Activated CD4-positive, alpha-beta T cell treated with anti-CD3 and anti-CD28 coated beads, Interleukin-2, amount 10 ng/mL, durations not matched to agents 24 days and 14 days (primary cell): ENCODE results near the gene FXYD1. TPM values are rescaled to one million over a fixed set of nuclear protein-coding genes. Genes with fewer than 3 reads are reported as not detected.
A peak's percentile ranks its signal among the peaks of the same experiment; 100 is the strongest.

Experiments used
- DNase-seq: peaks from one replicate; pipeline ENCODE4 v3.0.0; 2022
- H3K27ac Mint-ChIP-seq: one replicate; pipeline ENCODE4 v1.8.0; 2022; ENCODE audit warnings: mild to moderate bottlenecking, mixed read lengths
- H3K27me3 Mint-ChIP-seq: one replicate; pipeline ENCODE4 v1.8.0; 2022; ENCODE audit warnings: mixed read lengths
- H3K36me3 Mint-ChIP-seq: one replicate; pipeline ENCODE4 v1.8.0; 2022; ENCODE audit warnings: low read depth, mild to moderate bottlenecking, mixed read lengths
- H3K4me1 Mint-ChIP-seq: one replicate; pipeline ENCODE4 v1.8.0; 2021; ENCODE audit warnings: mixed read lengths
- H3K4me3 Mint-ChIP-seq: one replicate; pipeline ENCODE4 v1.8.0; 2022; ENCODE audit warnings: mild to moderate bottlenecking, moderate library complexity, mixed read lengths
- H3K9me3 Mint-ChIP-seq: one replicate; pipeline ENCODE4 v1.8.0; 2021; ENCODE audit warnings: mixed read lengths
- intact Hi-C: fragments of 100-400 bp; cut with micrococcal nuclease; formaldehyde crosslinking; loops from one replicate; pipeline ENCODE4 v1.15.1; 2023
- total RNA-seq: library from RNA; stranded (reverse); gene quantifications from 2 replicates; pipeline ENCODE4 v1.2.3, GENCODE V29; 2022

The FXYD1 gene
- total RNA-seq, 1 donor from 2014 or later: 0.79 TPM

DNA sequence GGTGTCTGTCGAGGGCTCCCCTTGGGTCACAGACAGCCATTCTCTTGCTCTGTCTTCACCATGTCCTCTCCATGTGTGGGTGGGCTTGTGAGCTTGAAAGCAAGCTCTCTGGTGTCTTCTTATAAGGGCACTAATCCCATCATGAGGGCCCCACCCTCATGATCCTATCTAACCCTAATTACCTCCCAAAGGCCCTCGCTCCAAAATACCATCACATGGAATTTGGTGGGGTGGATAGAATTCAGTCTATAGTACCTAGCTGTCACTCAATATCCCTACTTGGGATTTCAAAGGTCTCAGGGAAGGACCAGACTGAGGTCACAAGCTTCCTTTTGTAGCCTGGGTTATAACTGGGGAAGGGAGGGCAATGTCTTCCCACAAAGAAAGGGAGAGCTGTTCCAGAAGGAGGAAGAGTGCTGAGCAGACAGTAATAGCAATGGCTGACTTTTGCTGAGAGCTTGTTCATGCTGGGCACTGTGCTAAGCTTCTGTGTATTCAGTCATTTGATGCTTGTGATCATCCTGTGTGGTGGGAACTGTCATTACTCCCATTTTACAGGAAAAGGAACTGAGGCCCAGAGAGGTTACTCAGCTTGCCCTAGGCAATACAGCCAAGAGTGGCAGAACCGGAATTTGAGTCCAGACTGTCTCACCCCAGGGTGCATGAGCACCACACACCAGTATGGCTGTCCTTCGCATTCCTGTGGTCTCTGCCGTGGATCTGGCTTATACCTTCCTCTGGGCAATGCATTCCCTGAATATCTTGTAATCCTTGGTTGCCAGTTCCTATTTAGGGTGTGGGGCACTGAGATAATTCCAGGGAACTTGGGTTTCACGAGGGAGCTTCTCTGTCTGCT lies 24.1 kb downstream of the FXYD1 start:
- H3K27ac Mint-ChIP-seq: no peak overlapping the region

DNA sequence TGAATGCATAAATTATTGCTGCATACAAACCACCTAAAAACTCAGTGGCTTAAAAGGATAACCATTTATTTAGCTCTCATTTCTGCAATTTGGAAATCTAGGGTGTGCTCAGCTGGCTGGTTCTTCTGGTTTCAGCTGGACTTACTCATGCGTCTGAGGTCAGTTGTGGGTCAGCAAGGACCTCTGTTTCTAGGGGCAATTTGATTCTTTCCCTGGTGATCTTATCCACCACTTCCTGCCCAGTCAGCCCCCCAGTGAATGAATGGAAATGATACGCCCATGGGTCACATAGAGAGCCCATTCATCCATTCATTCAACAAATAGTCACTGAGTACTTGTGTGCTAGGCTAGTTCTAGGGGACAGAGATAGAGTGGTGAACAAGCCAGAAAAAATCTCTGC lies 25.8 kb downstream of the FXYD1 start:
- no peaks in the 10 kb centered on the region for H3K27me3 Mint-ChIP-seq

More for the DNA sequence above, 24.1 kb downstream of the FXYD1 start:
- no peak overlapping the region for H3K4me3 Mint-ChIP-seq
- no peak for DNase-seq
- intact Hi-C loops: no loop called here
- H3K4me1 Mint-ChIP-seq: peaks cover 36% of the 10 kb centered on the region
- peaks cover 99% of the 10 kb centered on the region for H3K36me3 Mint-ChIP-seq
- no peaks in the 10 kb centered on the region for H3K27me3 Mint-ChIP-seq
- peaks cover 37% of the 10 kb centered on the region for H3K9me3 Mint-ChIP-seq

DNA sequence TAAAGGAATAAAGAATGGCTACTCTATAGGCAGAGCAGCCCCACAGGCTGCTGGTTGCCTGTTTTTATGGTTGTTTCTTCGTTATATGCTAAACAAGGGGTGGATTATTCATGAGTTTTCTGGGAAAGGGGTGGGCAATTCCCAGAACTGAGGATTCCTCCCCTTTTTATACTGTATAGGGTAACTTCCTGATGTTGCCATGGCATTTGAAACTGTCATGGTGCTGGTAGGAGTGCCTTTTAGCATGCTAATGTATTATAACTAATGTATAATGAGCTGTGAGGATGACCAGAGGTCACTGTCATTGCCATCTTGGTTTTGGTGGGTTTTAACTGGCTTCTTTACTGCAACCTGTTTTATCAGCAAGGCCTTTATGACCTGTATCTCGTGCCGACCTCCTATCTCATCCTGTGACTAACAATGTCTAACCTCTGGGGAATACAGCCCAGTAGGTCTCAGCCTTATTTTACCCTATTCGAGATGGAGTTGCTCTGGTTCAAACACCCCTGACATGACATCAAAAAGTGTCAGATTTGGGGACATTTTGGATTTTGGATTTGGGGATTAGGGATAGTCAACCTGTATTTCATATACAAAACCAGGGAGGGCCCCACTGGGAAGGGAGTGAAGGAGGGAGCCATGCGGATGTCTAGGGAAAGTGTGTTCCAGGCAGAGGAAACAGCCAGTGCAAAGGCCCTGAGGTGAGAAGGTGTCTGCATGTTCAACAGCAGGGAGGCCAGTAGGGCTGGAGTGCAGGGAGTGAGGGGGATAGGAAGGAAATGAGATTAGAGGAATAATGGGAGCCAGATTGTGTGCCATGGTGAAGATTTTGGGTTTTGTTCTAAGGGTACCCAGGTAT lies 26.8 kb downstream of the FXYD1 start:
- intact Hi-C loops: no loop called here

More for the DNA sequence above, 25.8 kb downstream of the FXYD1 start:
- Mint-ChIP-seq H3K4me1 (peaks cover 30% of the 10 kb centered on the region), H3K27ac (no peak overlapping the region), H3K4me3 (no peak overlapping the region), H3K36me3 (peaks cover 94% of the 10 kb centered on the region), H3K9me3 (peaks cover 37% of the 10 kb centered on the region)
- DNase-seq: no peak
- intact Hi-C loops: no loop called here

DNA sequence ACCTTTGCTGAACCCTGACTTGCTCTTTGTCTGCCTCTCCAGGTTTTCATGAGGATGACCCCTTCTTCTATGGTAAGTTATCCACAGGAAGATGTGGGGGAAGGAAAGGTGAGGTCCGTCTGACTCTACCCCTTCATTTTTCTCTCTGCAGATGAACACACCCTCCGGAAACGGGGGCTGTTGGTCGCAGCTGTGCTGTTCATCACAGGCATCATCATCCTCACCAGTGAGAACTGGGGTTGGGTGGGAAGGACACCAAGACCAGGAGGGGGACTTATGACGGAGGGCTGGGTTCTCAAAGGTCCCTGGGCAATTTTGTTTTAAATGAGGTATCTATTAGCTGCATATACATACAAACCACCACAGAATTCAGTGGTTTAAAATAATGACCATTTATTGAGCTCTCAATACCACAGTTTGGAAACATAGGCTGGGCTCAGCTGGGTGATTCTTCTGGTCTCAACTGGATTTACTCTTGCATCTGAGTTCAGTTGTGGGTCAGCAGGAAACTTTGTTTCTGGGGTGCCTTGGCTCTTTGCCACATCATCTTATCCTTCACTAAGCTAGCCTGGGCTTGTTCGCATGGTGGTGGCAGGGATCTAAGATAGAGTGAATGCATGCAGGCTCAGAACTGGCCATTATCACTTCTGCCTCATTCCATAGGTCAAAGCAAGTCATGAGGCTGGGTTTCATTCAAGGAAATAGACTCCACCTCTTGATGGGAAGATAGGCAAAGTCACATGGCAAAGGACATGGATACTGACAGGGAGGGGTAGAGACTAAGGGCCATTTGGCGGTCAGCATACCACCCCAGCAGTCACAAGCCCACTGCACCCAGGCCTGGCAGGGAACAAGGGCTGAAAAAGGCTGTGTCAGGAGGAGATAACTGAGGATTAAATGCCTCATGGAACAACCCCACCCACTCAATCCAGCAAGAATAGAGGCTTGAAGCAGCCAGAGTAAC lies 27.8 kb downstream of the FXYD1 start:
- Mint-ChIP-seq H3K36me3 (peaks cover 90% of the 10 kb centered on the region), H3K9me3 (peaks cover 30% of the 10 kb centered on the region), H3K27me3 (no peaks in the 10 kb centered on the region), H3K4me1 (peaks cover 32% of the 10 kb centered on the region), H3K4me3 (peak overlapping the region; percentile 32), H3K27ac (peak overlapping the region; percentile 84)
- DNase-seq: no peak
- intact Hi-C loops: no loop called here

More for the DNA sequence above, 26.8 kb downstream of the FXYD1 start:
- H3K4me1 Mint-ChIP-seq: peaks cover 31% of the 10 kb centered on the region
- no peak for DNase-seq
- no peak overlapping the region for H3K4me3 Mint-ChIP-seq
- H3K27ac Mint-ChIP-seq: no peak overlapping the region
- H3K36me3 Mint-ChIP-seq: peaks cover 93% of the 10 kb centered on the region
- H3K9me3 Mint-ChIP-seq: peaks cover 36% of the 10 kb centered on the region
- no peaks in the 10 kb centered on the region for H3K27me3 Mint-ChIP-seq

DNA sequence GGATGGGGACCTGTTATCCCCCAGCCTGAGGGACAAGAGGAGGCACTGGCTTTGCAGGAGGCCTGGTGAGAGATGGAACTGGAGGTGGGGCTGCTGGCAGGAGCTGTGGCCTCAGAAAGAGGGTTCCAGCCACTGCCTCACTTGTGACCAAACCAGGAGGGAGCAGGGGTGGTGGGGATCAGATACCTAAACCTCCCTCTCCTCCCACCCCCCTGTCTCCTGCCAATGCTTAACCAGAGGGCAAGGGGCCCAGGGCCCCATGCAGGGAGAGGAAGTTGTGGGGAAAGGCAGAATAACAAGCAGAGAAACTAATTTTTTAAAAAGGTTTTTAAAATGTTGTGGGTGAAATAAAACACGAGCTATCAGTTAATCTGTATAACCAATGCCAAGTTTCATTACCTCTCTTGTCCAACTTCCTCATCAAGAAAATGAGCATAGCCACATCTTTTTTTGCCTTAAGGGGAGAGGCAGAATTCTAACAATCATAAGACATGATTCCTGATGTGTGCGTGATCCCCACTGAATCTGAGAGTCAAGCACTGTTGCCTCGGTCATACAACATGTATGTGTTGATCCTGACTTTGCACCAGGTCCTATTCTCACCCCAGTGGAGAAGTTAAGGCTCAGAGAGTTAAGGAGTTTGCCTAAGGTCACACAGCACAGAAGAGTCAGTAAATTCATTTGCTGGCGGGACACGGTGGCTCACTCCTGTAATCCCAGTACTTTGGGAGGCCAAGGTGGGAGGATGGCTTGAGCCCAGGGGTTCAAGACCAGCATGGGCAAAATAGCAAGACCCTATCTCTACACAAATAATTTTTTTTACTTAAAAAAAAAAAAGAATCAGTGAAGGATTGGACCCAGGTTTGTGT lies 28.9 kb downstream of the FXYD1 start:
- peak overlapping the region; percentile 84 for H3K27ac Mint-ChIP-seq
- peaks cover 88% of the 10 kb centered on the region for H3K36me3 Mint-ChIP-seq
- DNase-seq: no peak
- H3K4me1 Mint-ChIP-seq: peaks cover 34% of the 10 kb centered on the region
- intact Hi-C loops: no loop called here
- H3K27me3 Mint-ChIP-seq: no peaks in the 10 kb centered on the region
- peak overlapping the region; percentile 32 for H3K4me3 Mint-ChIP-seq
- peaks cover 22% of the 10 kb centered on the region for H3K9me3 Mint-ChIP-seq

DNA sequence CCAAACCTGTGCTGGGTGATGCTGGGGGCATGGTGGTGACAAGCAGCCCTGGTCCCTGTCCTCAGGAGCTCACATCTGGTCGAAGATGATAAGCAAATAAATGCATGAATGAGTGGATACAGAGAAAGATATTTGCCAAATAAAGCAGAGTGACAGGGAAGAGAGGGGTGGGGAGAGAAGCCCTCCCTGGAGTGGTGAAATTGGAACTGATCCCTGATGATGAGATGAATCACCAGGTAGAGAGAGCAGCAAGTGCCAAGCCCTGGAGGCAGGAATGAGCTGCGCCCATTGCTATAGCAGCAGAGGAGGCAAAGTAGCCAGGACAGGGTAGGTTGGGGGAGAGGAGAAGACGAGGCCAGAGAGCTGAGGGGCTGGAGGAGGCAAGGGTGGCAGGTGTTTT lies 29.6 kb downstream of the FXYD1 start:
- Mint-ChIP-seq H3K4me3 (no peak overlapping the region), H3K27ac (peak overlapping the region; percentile 40), H3K27me3 (no peaks in the 10 kb centered on the region), H3K9me3 (peaks cover 19% of the 10 kb centered on the region), H3K36me3 (peaks cover 88% of the 10 kb centered on the region), H3K4me1 (peaks cover 34% of the 10 kb centered on the region)
- intact Hi-C loops: no loop called here
- no peak for DNase-seq

DNA sequence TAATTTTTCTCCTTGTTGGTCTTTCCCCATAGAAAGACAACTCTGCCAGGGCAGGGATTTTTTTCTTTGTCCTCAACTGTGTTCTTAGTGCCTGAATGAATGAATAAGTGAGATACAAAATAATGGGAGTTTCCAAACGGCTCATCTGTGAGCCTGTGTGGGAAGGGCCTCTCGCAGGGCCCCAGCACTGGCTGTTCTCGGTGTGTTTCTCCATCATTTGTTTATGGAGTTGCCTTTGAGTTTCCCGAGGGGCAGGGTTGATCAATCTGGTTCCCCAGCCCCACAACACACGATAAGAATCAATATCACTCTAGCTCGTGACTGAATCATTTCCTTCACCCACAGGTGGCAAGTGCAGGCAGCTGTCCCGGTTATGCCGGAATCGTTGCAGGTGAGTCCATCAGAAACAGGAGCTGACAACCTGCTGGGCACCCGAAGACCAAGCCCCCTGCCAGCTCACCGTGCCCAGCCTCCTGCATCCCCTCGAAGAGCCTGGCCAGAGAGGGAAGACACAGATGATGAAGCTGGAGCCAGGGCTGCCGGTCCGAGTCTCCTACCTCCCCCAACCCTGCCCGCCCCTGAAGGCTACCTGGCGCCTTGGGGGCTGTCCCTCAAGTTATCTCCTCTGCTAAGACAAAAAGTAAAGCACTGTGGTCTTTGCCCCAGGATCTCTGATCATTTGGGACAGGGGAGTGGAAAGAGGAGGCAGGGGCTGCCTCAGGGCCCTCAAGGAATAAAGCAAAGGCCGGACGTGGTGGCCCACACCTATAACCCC lies 30.8 kb downstream of the FXYD1 start:
- Mint-ChIP-seq H3K9me3 (peaks cover 12% of the 10 kb centered on the region), H3K36me3 (peaks cover 81% of the 10 kb centered on the region), H3K27ac (peak overlapping the region; percentile 81), H3K27me3 (no peaks in the 10 kb centered on the region), H3K4me1 (peaks cover 34% of the 10 kb centered on the region), H3K4me3 (no peak overlapping the region)
- intact Hi-C loops: no loop called here
- no peak for DNase-seq

DNA sequence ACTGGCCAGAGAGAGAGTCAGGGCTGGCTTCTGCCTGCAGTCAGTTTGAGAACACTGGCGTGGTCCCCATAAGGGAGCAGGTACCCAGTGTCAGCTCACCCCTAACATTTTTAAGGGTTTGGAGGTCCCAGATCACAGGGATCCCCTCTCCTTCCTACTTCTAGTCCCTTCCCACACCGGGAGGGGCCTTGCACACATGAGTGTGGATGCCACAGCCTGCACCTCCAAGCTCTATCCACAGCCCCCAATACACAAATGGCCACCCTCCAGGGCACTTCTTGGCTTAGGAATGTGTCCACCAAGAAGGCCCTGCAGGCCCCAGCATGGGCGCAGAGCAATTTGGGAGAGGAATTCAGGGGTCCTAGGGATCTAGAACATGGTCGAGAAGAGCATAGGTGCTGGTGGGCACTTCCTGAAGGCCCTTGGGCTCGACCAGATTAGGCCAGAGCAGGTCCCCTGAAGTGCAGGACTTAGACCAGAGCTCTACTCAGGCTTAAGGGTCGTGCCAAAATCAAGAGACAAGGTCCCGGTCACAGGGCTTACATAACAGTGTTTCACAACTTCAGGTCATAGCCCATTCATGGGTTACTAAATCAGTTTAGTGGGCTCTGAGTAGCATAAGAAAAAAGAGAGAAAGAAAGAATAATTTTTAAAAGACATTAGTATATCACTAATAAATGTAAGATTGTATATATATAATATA lies 31.9 kb downstream of the FXYD1 start:
- intact Hi-C loops: no loop called here
- peaks cover 7% of the 10 kb centered on the region for H3K9me3 Mint-ChIP-seq

DNA sequence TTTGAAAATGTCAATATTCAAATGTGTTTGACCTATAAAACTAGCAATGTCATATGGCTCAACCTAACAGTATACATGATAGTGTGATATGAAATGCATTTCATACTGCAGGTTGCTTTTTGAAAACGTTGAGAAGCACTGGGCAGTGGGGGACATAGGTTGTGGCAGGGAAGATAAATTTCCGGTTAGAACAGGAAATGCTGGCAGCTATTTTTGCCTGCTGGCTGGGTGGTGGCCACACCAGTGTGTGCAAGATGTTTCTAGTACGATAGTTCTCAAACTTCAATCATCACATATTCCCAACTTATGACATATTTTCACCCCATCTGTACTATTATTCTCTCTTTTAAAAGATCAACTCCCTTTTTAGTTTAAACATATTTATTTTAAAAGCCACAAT lies 33.1 kb downstream of the FXYD1 start:
- H3K4me1 Mint-ChIP-seq: peaks cover 28% of the 10 kb centered on the region
- H3K4me3 Mint-ChIP-seq: no peak overlapping the region
- no peaks in the 10 kb centered on the region for H3K27me3 Mint-ChIP-seq
- peak overlapping the region; percentile 65 for H3K27ac Mint-ChIP-seq
- H3K36me3 Mint-ChIP-seq: peaks cover 58% of the 10 kb centered on the region
- DNase-seq: no peak
- intact Hi-C loops: no loop called here
- H3K9me3 Mint-ChIP-seq: no peaks in the 10 kb centered on the region

More for the DNA sequence above, 31.9 kb downstream of the FXYD1 start:
- peak overlapping the region; percentile 60 for H3K27ac Mint-ChIP-seq
- DNase-seq: no peak
- peaks cover 70% of the 10 kb centered on the region for H3K36me3 Mint-ChIP-seq
- no peak overlapping the region for H3K4me3 Mint-ChIP-seq
- H3K4me1 Mint-ChIP-seq: peaks cover 34% of the 10 kb centered on the region
- H3K27me3 Mint-ChIP-seq: no peaks in the 10 kb centered on the region

DNA sequence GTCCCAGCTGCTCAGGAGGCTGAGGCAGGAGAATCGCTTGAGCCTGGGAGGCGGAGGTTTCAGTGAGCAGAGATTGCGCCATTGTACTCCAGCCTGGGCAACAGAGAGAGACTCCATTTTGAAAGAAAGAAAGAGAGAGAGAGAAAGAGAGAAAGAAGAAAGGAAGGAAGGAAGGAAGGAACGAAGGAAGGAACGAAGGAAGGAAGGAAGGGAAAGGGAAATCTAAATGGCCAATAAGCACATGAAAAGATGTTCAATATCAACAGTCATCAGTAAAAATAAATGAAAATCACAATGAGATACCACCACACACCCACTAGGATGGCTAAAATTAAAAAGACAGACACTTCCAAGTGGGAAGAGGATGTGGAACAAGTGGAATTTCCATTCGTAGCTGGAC lies 35.6 kb downstream of the FXYD1 start:
- no peak overlapping the region for H3K4me3 Mint-ChIP-seq
- DNase-seq: no peak
- no peaks in the 10 kb centered on the region for H3K9me3 Mint-ChIP-seq
- intact Hi-C loops: no loop called here
- peaks cover 18% of the 10 kb centered on the region for H3K4me1 Mint-ChIP-seq
- H3K27me3 Mint-ChIP-seq: no peaks in the 10 kb centered on the region
- H3K36me3 Mint-ChIP-seq: peaks cover 43% of the 10 kb centered on the region
- no peak overlapping the region for H3K27ac Mint-ChIP-seq

DNA sequence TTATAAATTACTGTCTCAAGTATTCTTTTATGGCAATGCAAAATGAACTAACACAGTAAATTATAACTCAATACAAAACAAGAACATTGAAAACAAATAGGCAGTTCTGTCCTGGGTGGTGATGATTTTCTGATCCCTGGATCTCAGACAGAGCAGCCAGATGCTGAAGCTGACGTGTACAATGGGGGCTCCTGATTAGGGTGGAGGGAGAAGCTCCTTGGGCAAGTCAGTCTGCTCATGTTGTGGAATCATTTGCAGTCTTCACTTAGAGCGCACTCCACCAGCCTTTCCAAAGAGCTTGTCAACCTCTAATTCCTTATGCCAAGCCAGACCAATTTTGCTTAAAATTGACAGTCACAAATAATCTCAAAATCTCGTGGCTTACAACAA lies 37.6 kb downstream of the FXYD1 start:
- intact Hi-C loops: no loop called here
- no peak overlapping the region for H3K4me3 Mint-ChIP-seq
- DNase-seq: no peak
- no peaks in the 10 kb centered on the region for H3K9me3 Mint-ChIP-seq
- peaks cover 27% of the 10 kb centered on the region for H3K36me3 Mint-ChIP-seq
- no peaks in the 10 kb centered on the region for H3K27me3 Mint-ChIP-seq
- H3K4me1 Mint-ChIP-seq: peaks cover 16% of the 10 kb centered on the region
- no peak overlapping the region for H3K27ac Mint-ChIP-seq
